DND-41 (cell line): ENCODE results near the gene PAFAH1B2.
"Not testable (repeated sequence)": the region's sequence is repeated elsewhere in the genome, so short reads cannot be mapped to it uniquely, and the experiment has no call there.

Experiments
- ATAC-seq: fragments of 200-7000 bp; cut with Tn5 transposase; 3 replicates; pipeline ENCODE4 v1.9.1; 2021; ENCODE audit warnings: low read depth; ENCODE audit not compliant: insufficient read depth
- DNase-seq: peaks from one replicate; pipeline ENCODE4 v3.0.0-alpha.2; 2020
- H2AFZ ChIP-seq: 2 replicates; pipeline ENCODE4 v1.6.0; 2012; ENCODE audit warnings: low read depth, low read length
- H3K27ac ChIP-seq: 2 replicates; pipeline ENCODE4 v1.5.1; 2012; ENCODE audit warnings: low read length, inconsistent platforms
- H3K27me3 ChIP-seq: fragments of 200-600 bp; sonication (generic); 2 replicates; pipeline ENCODE4 v1.6.0; 2012; ENCODE audit warnings: low read length, mild to moderate bottlenecking, inconsistent platforms; ENCODE audit not compliant: insufficient read depth, poor library complexity
- H3K36me3 ChIP-seq: 2 replicates; pipeline ENCODE4 v1.5.1; 2012; ENCODE audit warnings: low read length, inconsistent platforms; ENCODE audit not compliant: insufficient read depth
- H3K4me1 ChIP-seq: 2 replicates; pipeline ENCODE4 v1.5.1; 2012; ENCODE audit warnings: mild to moderate bottlenecking, low read length; ENCODE audit not compliant: insufficient read depth
- H3K4me2 ChIP-seq: 2 replicates; pipeline ENCODE4 v1.6.0; 2012; ENCODE audit warnings: mild to moderate bottlenecking, moderate library complexity, low read length, inconsistent platforms; ENCODE audit not compliant: insufficient read depth
- H3K4me3 ChIP-seq, 2 experiments: fragments of 200-600 bp in 1 of 2; shearing (Covaris generic) in 1 of 2; 2 replicates each; pipeline ENCODE4 v1.5.1; 2012 to 2016; ENCODE audit warnings: inconsistent platforms in 2 of 2, low read length in 2 of 2, mild to moderate bottlenecking in 2 of 2, low read depth in 1 of 2, moderate library complexity in 1 of 2
- H3K79me2 ChIP-seq: 2 replicates; pipeline ENCODE4 v1.6.0; 2012; ENCODE audit warnings: low read length, inconsistent platforms; ENCODE audit not compliant: insufficient read depth
- H3K9ac ChIP-seq: 2 replicates; pipeline ENCODE4 v1.6.0; 2012; ENCODE audit warnings: low read depth, mild to moderate bottlenecking, inconsistent platforms, low read length, moderate library complexity
- H3K9me3 ChIP-seq: 2 replicates; pipeline ENCODE4 v1.5.1; 2012; ENCODE audit warnings: low read length, moderate library complexity, mild to moderate bottlenecking, inconsistent platforms; ENCODE audit not compliant: insufficient read depth, severe bottlenecking
- H4K20me1 ChIP-seq: 2 replicates; pipeline ENCODE4 v1.6.0; 2012; ENCODE audit warnings: low read length; ENCODE audit not compliant: insufficient read depth
- EZH2 ChIP-seq: IDR thresholded peaks from 3 replicates; pipeline ENCODE4 v1.6.1; 2012; ENCODE audit warnings: borderline replicate concordance, low read depth, mild to moderate bottlenecking, moderate library complexity, low read length, inconsistent platforms; ENCODE audit not compliant: severe bottlenecking
- TF ChIP-seq, protein P1 (sequence below): IDR thresholded peaks from 2 replicates; pipeline ENCODE4 v1.5.1; 2012; ENCODE audit warnings: borderline replicate concordance, low read length, moderate library complexity, mild to moderate bottlenecking; ENCODE audit not compliant: poor library complexity, severe bottlenecking; ENCODE audit errors: extremely low read depth

The PAFAH1B2 gene

DNA sequence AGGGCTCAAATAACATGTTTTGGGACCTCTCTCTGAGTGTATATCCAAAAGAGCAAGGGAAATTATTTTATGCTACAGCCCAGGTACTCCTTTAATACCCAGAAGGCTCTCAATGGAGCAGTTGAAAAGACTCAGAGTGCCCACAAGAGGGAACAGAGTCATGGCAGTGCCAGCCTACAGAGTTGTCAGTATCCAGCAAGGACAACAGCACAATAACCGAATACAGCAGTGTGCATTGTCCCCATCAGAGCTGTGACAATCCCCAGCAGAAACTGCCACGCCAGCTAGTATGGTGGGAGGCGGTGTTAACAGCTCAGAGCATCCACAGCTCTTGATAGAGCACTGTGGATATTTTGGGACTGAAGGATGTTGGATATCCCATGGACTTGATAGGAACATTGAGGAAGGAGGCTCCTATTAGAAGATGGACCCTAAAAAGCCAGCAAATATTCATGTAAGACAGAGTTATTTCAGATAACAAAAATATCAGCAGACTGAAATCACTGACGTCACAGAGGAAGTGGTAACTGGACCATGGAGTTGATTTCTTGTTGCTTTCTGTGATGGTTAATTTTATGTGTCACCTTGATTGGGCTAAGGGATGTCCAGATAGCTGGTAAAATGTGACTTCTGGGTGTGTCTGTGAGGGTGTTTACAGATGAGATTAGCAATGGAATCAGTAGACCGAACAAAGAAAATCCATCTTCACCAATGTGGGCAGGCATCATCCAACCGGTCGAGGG, 17.7 kb upstream of the PAFAH1B2 start:
- Histone ChIP-seq H3K4me2 (no peak overlapping the region), H3K4me1 (no peaks in the 10 kb centered on the region), H2AFZ (no peak overlapping the region), H3K36me3 (no peaks in the 10 kb centered on the region), H3K9me3 (no peaks in the 10 kb centered on the region), H3K4me3 (no peak overlapping the region), H3K9ac (no peak overlapping the region), H3K27ac (no peak overlapping the region), H3K27me3 (peaks cover 3% of the 10 kb centered on the region), H3K79me2 (no peaks in the 10 kb centered on the region), H4K20me1 (no peaks in the 10 kb centered on the region)
- no peak for TF ChIP-seq EZH2
- TF ChIP-seq, protein P1, sequence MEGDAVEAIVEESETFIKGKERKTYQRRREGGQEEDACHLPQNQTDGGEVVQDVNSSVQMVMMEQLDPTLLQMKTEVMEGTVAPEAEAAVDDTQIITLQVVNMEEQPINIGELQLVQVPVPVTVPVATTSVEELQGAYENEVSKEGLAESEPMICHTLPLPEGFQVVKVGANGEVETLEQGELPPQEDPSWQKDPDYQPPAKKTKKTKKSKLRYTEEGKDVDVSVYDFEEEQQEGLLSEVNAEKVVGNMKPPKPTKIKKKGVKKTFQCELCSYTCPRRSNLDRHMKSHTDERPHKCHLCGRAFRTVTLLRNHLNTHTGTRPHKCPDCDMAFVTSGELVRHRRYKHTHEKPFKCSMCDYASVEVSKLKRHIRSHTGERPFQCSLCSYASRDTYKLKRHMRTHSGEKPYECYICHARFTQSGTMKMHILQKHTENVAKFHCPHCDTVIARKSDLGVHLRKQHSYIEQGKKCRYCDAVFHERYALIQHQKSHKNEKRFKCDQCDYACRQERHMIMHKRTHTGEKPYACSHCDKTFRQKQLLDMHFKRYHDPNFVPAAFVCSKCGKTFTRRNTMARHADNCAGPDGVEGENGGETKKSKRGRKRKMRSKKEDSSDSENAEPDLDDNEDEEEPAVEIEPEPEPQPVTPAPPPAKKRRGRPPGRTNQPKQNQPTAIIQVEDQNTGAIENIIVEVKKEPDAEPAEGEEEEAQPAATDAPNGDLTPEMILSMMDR = no peak
- DNase-seq (no peak), ATAC-seq (no peak)

- Histone ChIP-seq H3K79me2 (no peaks in the 10 kb centered on the region), H3K27ac (no peak overlapping the region), H4K20me1 (no peaks in the 10 kb centered on the region), H2AFZ (no peak overlapping the region), H3K36me3 (no peaks in the 10 kb centered on the region), H3K4me2 (no peak overlapping the region), H3K27me3 (peaks cover 3% of the 10 kb centered on the region), H3K4me3 (no peak overlapping the region), H3K9ac (no peak overlapping the region), H3K9me3 (no peaks in the 10 kb centered on the region), H3K4me1 (no peaks in the 10 kb centered on the region)
- ATAC-seq (no peak), DNase-seq (no peak)
- no peak for TF ChIP-seq EZH2
- TF ChIP-seq, protein P1 = no peak
These were observed 16.8 kb upstream of the PAFAH1B2 start for GRCh38 chr11:117127171-117127901.

- Histone ChIP-seq H3K27ac (no peak overlapping the region), H4K20me1 (no peaks in the 10 kb centered on the region), H3K9me3 (no peaks in the 10 kb centered on the region), H3K36me3 (no peaks in the 10 kb centered on the region), H3K27me3 (no peaks in the 10 kb centered on the region), H3K4me1 (no peaks in the 10 kb centered on the region), H2AFZ (no peak overlapping the region), H3K9ac (no peak overlapping the region), H3K79me2 (no peaks in the 10 kb centered on the region), H3K4me2 (no peak overlapping the region), H3K4me3 (no peak overlapping the region)
- DNase-seq = no peak
- no peak for TF ChIP-seq EZH2
- TF ChIP-seq, protein P1 = no peak
- ATAC-seq = no peak
These were observed 15.8 kb upstream of the PAFAH1B2 start for GRCh38 chr11:117128289-117128688.

- not testable (repeated sequence) for H3K9ac ChIP-seq, H3K9me3 ChIP-seq, H3K4me2 ChIP-seq, H3K79me2 ChIP-seq, H3K36me3 ChIP-seq, H3K27ac ChIP-seq, ATAC-seq, H4K20me1 ChIP-seq, H3K27me3 ChIP-seq, H3K4me1 ChIP-seq, H2AFZ ChIP-seq, DNase-seq, H3K4me3 ChIP-seq
These were observed 13.7 kb upstream of the PAFAH1B2 start for GRCh38 chr11:117130396-117130795.
